Measurements from ENCODE around the gene DHCR7.

DHCR7 gene

GRCh38 chr11:71477641-71478527 lies 29.7 kb upstream of the DHCR7 start:
- no peak for DNase-seq

DNA sequence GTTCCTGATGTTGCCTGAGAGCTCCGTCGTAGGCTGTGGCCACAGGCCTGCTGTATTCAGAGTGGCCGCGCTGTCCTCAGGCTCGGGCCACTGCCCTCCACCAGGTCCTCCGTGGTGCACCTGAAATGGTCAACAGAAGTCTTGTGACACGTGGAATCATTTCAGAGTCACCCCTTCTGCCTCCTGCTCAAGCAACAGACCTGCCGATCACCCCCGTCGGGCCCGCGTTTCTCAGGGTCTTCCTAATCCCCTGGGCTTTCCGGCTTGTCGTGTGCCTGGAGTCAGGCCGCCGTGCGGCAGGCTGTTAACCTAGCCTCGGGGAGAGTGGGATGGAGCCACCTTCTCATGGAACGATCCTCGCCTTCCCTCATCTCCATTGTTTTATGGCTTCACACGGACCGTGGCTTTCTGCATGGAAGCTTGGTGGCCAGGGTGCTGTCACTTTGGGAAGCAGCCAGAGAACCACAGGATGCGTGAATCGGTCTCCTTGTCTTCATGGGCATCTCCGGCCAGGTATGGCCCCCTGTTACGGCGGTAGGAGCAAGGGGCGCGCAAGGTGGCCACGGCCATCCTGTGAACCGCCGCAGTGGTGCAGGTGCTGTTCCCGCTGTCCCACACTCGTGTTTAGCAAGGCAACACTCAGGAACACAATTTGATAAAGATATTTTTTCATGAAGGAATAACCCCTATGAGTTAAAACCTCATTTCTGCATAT lies 28.9 kb upstream of the DHCR7 start:
- no peak for DNase-seq

DNA sequence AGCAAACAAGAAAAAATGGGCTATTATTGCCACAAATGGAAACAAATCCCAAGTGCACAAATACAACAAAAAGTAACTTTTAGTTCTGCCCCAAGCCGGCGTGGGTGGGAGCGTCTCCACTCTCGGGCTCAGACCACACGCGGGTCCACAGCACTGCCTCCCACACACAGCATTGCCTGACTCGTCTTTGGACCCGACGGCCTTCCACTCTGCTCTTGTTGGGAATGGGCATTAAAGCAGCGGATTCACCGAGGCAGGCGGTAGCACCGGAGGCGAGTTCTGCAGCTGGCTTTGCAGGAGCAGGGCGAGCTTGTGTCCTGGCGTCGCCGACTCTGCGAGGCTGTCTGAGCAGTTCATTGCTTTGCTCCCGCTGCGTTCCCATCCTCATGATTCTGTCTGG lies 27.8 kb upstream of the DHCR7 start:
- no peak for DNase-seq

DNA sequence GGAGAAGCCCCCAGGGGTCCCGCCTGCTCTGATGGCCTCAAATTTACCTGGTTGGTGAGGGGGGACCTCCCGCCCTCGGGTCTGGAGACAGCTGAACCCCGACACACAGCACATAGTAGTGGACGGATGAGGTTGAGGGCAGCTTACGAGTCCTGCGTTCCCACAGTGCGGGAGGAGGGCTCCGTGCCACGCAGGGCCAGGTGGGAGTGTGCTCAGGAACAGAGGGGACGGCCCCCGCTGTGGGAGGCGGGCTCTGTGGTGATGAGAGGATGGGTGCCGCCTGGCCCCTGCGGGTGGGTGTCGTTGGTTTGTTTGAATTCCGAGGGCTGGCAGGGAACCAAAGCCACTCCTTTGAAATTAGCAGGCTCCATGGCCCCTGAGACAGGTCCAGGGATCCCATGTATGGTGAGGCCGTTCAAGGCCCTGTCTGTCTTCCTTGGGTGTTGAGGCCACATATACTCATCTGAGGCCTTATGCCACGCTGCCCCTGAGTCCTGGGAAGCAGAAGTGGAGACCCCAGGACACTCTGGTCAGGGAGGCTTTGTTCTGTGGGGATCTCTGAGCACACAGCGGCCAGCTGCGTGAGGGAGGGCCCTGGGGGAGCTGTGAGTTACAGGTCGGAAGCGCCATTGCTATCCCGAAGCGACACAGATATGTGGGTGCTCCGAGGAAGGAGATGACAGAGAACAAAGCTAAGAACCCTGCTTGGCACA lies 26.7 kb upstream of the DHCR7 start:
- DNase-seq = no peak

DNA sequence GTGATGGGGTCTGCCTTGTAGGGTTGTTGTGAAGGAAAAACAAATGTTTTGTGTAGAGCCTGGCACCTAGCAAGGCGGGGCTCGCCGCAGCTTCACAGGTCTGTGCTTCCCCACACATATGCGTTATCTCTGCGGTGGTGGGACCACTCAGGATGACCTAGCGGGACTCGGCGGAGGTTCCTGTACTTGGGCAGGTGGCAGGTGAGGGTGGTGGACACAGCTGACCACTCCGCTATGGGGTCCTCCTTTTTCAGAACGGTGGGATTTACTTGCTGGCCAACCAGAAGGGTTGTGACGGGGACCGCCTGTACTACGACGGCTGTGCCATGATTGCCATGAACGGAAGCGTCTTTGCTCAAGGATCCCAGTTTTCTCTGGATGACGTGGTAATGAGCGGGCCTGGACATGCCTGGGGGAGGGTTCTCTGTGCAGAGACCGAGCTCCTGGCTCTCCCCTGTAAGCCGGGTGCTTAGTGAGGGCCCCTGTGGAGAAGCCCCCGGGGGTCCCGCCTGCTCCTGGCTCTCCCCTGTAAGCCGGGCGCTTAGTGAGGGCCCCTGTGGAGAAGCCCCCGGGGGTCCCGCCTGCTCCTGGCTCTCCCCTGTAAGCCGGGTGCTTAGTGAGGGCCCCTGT lies 26.1 kb upstream of the DHCR7 start:
- DNase-seq = no peak

GRCh38 chr11:71473793-71474080 lies 25.5 kb upstream of the DHCR7 start:
- no peak for DNase-seq

- DNase-seq = no peak
Measured at GRCh38 chr11:71472941-71473792, 25.0 kb upstream of the DHCR7 start.

GRCh38 chr11:71472357-71472885 lies 24.2 kb upstream of the DHCR7 start:
- no peak for DNase-seq

DNA sequence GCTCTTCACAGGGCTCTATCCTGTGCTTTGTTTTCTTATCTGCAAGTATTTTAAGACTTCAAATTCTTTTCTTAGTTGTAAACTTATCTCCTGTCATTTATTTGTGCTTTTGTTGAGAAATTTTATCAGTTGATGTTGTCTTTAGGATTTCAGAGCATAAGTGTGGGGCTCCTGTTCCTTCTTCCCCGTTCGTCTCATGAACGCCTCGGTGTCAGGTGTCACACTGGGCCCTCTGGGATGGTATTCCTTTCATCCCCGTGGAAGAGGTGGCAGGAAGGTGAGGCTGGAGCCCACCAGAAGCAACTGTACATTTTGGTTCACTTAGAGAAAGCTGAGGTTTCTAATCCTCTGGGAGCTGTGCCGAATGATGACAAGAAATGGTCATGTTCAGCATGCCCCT lies 22.8 kb upstream of the DHCR7 start:
- DNase-seq = no peak

- DNase-seq = no peak
Measured at GRCh38 chr11:71467164-71467563, 19.0 kb upstream of the DHCR7 start.

DNA sequence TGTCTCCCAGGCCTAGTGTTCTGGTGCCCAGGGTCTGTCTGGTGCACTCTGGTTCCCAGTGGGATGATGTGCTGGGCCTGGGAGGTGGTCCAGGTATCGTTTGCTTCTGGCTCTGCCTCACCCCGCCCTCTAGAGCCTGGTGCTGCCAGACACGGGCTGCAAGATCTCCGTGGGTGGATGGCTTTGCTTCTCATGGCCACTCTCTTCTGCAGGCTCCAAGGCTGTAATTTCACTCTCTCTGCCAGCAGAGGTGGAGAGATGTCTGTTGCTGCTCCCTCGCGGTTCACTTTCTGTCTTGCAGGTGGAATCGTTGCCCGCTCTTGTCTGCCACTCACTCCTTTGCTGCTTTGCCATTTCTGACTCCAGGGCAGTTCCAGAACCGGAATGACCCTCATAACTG lies 18.2 kb upstream of the DHCR7 start:
- no peak for DNase-seq

GRCh38 chr11:71465054-71465453 lies 16.9 kb upstream of the DHCR7 start:
- no peak for DNase-seq

- DNase-seq = no peak
Measured at GRCh38 chr11:71463331-71464211, 15.4 kb upstream of the DHCR7 start.

DNA sequence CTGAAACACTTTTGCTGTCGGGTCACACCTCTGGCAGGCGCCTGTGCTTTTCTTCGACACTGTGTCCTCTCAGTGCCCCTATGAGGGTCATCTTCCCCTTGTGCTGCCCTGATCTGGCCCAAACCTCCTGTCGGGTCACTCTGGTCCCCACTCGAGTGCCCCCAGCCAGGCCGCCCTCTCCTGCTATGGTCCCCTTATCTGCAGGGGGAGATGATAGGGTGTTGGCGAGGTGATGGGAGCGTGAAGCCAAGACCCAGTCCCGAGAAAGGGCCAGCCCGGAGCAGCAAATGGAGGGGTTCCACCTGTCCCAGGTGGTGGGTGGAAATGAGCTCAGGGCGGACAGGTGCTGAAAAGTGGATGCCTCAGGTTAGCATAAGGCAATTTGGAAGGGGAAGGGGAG lies 14.5 kb upstream of the DHCR7 start:
- DNase-seq = no peak

DNA sequence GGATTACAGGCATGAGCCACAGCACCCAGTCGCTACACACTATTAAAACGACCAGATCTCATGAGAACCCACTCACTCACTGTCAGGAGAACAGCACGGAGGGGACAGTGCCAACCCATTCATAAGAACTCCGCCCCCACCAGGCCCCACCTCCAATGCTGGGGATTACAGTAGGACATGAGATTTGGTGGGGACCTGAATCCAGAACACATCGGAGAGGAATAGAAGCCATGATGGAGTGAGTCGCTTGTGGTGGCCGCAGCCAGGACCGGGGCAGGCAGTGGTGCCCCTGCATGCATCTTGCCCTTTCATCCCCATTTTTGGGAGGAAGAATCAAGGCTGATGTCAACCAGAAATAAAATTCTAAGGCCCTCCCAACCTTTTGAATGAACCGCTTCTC lies 13.5 kb upstream of the DHCR7 start:
- no peak for DNase-seq

GRCh38 chr11:71459767-71460320 lies 11.7 kb upstream of the DHCR7 start:
- DNase-seq = no peak

GRCh38 chr11:71459076-71459766 lies 11.0 kb upstream of the DHCR7 start:
- no peak for DNase-seq

GRCh38 chr11:71458146-71459070 lies 10.2 kb upstream of the DHCR7 start:
- DNase-seq = no peak

GRCh38 chr11:71456831-71457230 lies 8.6 kb upstream of the DHCR7 start:
- no peak for DNase-seq
